ENCODE measurements around the gene TAS2R13.

The TAS2R13 gene

DNA sequence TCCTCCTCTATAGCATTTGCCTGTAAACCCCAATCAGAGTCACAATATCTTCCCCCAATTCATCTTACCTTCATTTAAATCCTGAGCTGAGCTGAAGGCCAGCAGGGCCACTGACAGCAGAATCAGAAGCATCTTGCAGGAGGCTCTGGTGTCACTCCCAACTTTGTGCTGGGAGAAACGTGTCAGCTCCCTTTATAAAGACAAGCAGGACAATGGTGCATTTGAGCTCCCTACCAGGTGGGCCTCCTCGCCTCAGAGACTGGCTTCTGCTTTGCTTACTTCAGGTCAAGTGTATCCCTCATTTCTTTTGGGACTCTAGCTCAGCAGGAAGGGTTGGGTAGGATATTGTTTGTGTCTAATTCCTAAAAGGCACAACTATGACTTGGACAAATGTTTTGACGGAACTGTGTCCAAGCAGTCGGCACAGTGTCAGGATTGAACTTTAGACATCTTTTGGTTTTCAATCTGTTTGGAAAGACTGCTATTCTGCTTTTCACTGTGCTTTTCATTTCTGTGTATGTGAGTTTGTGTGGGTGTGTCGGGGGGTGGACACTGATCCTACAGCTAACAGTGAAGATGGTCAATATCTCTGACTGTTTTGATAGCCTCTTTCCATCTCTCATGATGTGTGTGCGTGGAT is 25.2 kb downstream of the TAS2R13 start, which contains the start of gene PRH1:
TSS of gene PRH1 (minus strand) at position 170 of the 640 bp plus-strand sequence. CDS start at position 132, 38 bp downstream.
- Histone ChIP-seq H3K27ac (no peak within 1 kb of the TSS), H3K4me1 (ENCODE audit: control insufficient read depth in 1 of 2, insufficient read depth in 1 of 2, low read depth in 1 of 2, low read length in 1 of 2) (no peaks in the 10 kb centered on the region), H3K36me3 (no peaks in the 10 kb centered on the region), H3K27me3 (no peaks in the 10 kb centered on the region), H3K9me3 (no peaks in the 10 kb centered on the region), H3K4me3 (ENCODE audit: low read depth in 1 of 2, low read length in 1 of 2) (no peak within 1 kb of the TSS)
- TF ChIP-seq, protein P1, sequence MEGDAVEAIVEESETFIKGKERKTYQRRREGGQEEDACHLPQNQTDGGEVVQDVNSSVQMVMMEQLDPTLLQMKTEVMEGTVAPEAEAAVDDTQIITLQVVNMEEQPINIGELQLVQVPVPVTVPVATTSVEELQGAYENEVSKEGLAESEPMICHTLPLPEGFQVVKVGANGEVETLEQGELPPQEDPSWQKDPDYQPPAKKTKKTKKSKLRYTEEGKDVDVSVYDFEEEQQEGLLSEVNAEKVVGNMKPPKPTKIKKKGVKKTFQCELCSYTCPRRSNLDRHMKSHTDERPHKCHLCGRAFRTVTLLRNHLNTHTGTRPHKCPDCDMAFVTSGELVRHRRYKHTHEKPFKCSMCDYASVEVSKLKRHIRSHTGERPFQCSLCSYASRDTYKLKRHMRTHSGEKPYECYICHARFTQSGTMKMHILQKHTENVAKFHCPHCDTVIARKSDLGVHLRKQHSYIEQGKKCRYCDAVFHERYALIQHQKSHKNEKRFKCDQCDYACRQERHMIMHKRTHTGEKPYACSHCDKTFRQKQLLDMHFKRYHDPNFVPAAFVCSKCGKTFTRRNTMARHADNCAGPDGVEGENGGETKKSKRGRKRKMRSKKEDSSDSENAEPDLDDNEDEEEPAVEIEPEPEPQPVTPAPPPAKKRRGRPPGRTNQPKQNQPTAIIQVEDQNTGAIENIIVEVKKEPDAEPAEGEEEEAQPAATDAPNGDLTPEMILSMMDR (IDR thresholded peaks at IDR 0.05), result no peak

DNA sequence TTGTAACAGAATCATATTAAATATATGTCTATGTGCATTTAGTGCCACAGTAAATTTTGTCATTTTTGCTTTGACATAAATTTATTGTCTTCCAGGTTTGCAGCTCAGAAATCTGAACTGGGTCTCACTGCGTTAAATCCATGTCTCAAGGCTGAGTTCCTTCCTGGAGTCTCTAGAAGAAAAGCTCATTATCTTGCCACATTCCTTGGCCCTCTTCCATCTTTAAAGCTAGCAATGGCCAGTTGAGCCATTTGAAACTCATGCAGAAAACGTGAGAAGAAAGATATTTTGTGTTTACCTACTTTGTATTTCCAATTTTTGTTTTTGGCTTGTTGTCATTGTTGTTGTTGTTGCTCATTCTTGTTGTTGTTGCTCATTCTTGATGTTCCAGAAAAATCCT is 36.0 kb downstream of the TAS2R13 start:
- Histone ChIP-seq H3K27ac (no peak overlapping the region), H3K27me3 (no peaks in the 10 kb centered on the region), H3K36me3 (no peaks in the 10 kb centered on the region), H3K9me3 (no peaks in the 10 kb centered on the region), H3K4me1 (ENCODE audit: control insufficient read depth in 1 of 2, insufficient read depth in 1 of 2, low read depth in 1 of 2, low read length in 1 of 2) (no peaks in the 10 kb centered on the region), H3K4me3 (ENCODE audit: low read depth in 1 of 2, low read length in 1 of 2) (no peak overlapping the region)
- TF ChIP-seq, protein P1 (IDR thresholded peaks at IDR 0.05), result no peak

GRCh38 chr12:10867381-10867780 is 42.0 kb downstream of the TAS2R13 start:
- Histone ChIP-seq H3K27ac (no peak overlapping the region), H3K4me3 (ENCODE audit: low read depth in 1 of 2, low read length in 1 of 2) (no peak overlapping the region), H3K9me3 (no peaks in the 10 kb centered on the region), H3K36me3 (no peaks in the 10 kb centered on the region), H3K27me3 (no peaks in the 10 kb centered on the region), H3K4me1 (ENCODE audit: control insufficient read depth in 1 of 2, insufficient read depth in 1 of 2, low read depth in 1 of 2, low read length in 1 of 2) (no peaks in the 10 kb centered on the region)
- TF ChIP-seq, protein P1 (IDR thresholded peaks at IDR 0.05), result no peak

DNA sequence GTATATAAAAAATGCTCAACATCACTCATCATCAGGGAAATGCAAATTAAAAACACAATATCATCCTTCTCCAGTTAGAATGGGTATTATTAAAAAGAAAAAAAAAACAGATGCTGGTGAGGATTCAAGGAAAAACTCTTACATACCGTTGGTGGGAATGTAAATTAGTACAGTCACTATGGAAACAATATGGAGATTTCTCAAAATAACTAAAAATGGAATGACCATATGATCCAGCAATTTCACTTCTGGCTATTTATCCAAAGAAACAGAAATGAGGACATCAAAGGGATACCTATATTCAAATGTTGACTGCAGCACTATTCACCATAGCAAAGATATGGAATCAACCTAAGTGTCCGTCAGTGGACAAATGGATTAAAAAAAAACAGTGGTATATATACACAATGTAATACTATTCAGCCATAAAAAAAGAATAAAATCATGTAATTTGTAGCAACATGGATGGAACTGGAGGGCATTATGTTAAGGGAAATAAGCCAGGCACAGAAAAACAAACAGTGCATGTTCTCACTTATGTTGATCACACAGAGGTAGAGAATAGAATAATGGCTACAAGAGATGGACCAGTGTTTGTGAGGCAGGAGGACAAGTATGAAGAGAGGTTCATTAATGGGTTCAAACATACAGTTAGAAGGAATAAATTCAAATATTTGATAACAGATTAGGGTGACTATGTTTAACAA is 45.7 kb downstream of the TAS2R13 start:
- no peaks in the 10 kb centered on the region for H3K4me1 ChIP-seq (ENCODE audit: control insufficient read depth in 1 of 2, insufficient read depth in 1 of 2, low read depth in 1 of 2, low read length in 1 of 2)
- H3K36me3 ChIP-seq, result no peaks in the 10 kb centered on the region
- no peak overlapping the region for H3K4me3 ChIP-seq (ENCODE audit: low read depth in 1 of 2, low read length in 1 of 2)
- TF ChIP-seq, protein P1 (IDR thresholded peaks at IDR 0.05), result no peak
- H3K27me3 ChIP-seq, result no peaks in the 10 kb centered on the region
- no peak overlapping the region for H3K27ac ChIP-seq
- no peaks in the 10 kb centered on the region for H3K9me3 ChIP-seq

DNA sequence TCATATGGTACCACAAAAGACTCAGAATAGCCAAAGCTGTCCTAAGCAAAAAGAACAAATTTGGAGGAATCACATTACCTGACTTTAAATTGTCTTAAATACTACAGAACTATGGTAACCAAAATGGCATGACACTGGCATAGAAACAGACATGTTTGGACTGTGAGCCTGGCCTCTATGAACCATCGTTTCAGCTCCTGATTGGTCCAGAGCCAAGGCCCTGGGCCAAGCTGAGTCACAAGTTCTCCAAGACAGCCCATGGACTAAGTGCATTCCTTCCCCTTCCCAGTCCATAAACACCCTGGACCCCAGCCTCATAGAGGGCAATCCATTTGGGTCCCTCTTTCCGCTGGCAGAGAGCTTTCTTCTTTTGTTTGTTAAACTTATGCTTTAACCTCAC is 48.0 kb downstream of the TAS2R13 start:
- no peak overlapping the region for H3K27ac ChIP-seq
- H3K9me3 ChIP-seq, result no peaks in the 10 kb centered on the region
- no peaks in the 10 kb centered on the region for H3K27me3 ChIP-seq
- TF ChIP-seq, protein P1 (IDR thresholded peaks at IDR 0.05), result no peak
- no peaks in the 10 kb centered on the region for H3K36me3 ChIP-seq
- H3K4me3 ChIP-seq (ENCODE audit: low read depth in 1 of 2, low read length in 1 of 2), result no peak overlapping the region
- no peaks in the 10 kb centered on the region for H3K4me1 ChIP-seq (ENCODE audit: control insufficient read depth in 1 of 2, insufficient read depth in 1 of 2, low read depth in 1 of 2, low read length in 1 of 2)
